GM12878 (cell line): ENCODE results near the gene GATAD2B.

ENCODE experiments used
- BACH1 ChIP-seq: fragments of 450-650 bp; IDR thresholded peaks from 2 replicates; pipeline ENCODE4 v1.6.1; 2017; ENCODE audit warnings: mild to moderate bottlenecking, borderline replicate concordance
- CTCF ChIP-seq, 3 experiments: IDR thresholded peaks in 2 of 3; conservative IDR thresholded peaks in 1 of 3; 2 replicates each; pipeline ENCODE4 v1.5.1; 2011; ENCODE audit warnings: low read depth in 3 of 3, low read length in 3 of 3, mild to moderate bottlenecking in 3 of 3, control low read depth in 2 of 3, moderate library complexity in 2 of 3, inconsistent platforms in 1 of 3, mixed read lengths in 1 of 3; ENCODE audit not compliant: control insufficient read depth in 2 of 3, insufficient read depth in 1 of 3; ENCODE audit errors: extremely low read depth in 1 of 3
- MAX ChIP-seq: IDR thresholded peaks from 2 replicates; pipeline ENCODE4 v1.6.1; 2012; ENCODE audit warnings: low read depth, low read length, improper control_type of control experiment
- NR2C2 ChIP-seq: IDR thresholded peaks from 2 replicates; pipeline ENCODE4 v1.6.1; 2011; ENCODE audit warnings: borderline replicate concordance, low read depth; ENCODE audit not compliant: control insufficient read depth, insufficient read length
- POLR2A ChIP-seq: IDR thresholded peaks from 2 replicates; pipeline ENCODE4 v1.6.1; 2011; ENCODE audit warnings: low read depth, mild to moderate bottlenecking, low read length
- RAD21 ChIP-seq: IDR thresholded peaks from 2 replicates; pipeline ENCODE4 v1.6.1; 2011; ENCODE audit warnings: mild to moderate bottlenecking, low read depth, low read length, moderate library complexity; ENCODE audit not compliant: insufficient read depth
- YBX1 ChIP-seq: fragments of 450-650 bp; IDR thresholded peaks from 2 replicates; pipeline ENCODE4 v1.6.1; 2016; ENCODE audit warnings: antibody characterized with exemption
- ZZZ3 ChIP-seq: IDR thresholded peaks from 2 replicates; pipeline ENCODE4 v1.6.1; 2011; ENCODE audit warnings: low read depth; ENCODE audit not compliant: control insufficient read depth, insufficient read length

GRCh38 chr1:153919876-153920852, 2.6 kb downstream of the GATAD2B start:
- TF ChIP-seq BACH1 = no peak
- TF ChIP-seq POLR2A = no peak
- peak; percentile 47 to 59 (median 53); a peak in 5 of 6 replicates for TF ChIP-seq CTCF (IDR thresholded peaks at IDR 0.05 in 2 of 3, conservative IDR thresholded peaks at IDR 0.05 in 1 of 3; ENCODE audit: control insufficient read depth in 2 of 3, extremely low read depth in 1 of 3, insufficient read depth in 1 of 3, low read depth in 3 of 3, low read length in 3 of 3)
- TF ChIP-seq NR2C2 = no peak
- TF ChIP-seq RAD21 = peak; percentile 67
- no peak for TF ChIP-seq YBX1
- no peak for TF ChIP-seq ZZZ3
- no peak for TF ChIP-seq MAX
